HCT116 (cell line): Measurements from ENCODE around the gene CALCOCO2.

Source experiments
- CEBPB ChIP-seq: IDR thresholded peaks from 2 replicates; pipeline ENCODE4 v1.6.1; 2012; ENCODE audit warnings: low read depth
- EZH2 ChIP-seq: fragments of 200-600 bp; sonication (generic); IDR thresholded peaks from 2 replicates; pipeline ENCODE4 v1.6.1; 2017; ENCODE audit warnings: antibody characterized with exemption, mixed run types
- JUND ChIP-seq: IDR thresholded peaks from 2 replicates; pipeline ENCODE4 v1.6.1; 2012
- POLR2A ChIP-seq: IDR thresholded peaks from 2 replicates; pipeline ENCODE4 v1.7.0; 2011; ENCODE audit warnings: borderline replicate concordance; ENCODE audit not compliant: insufficient read depth, insufficient read length; ENCODE audit errors: extremely low read depth
- POLR2AphosphoS5 ChIP-seq: IDR thresholded peaks from 2 replicates; pipeline ENCODE4 v1.6.1; 2011; ENCODE audit warnings: mild to moderate bottlenecking, low read depth, low read length, moderate library complexity
- SIN3A ChIP-seq: IDR thresholded peaks from 2 replicates; pipeline ENCODE4 v1.6.1; 2012; ENCODE audit warnings: low read depth
- SP1 ChIP-seq: IDR thresholded peaks from 2 replicates; pipeline ENCODE4 v1.6.1; 2012; ENCODE audit warnings: low read depth
- TCF7L2 ChIP-seq: IDR thresholded peaks from 2 replicates; pipeline ENCODE4 v1.7.0; 2011; ENCODE audit warnings: borderline replicate concordance, inconsistent platforms; ENCODE audit not compliant: insufficient read depth, insufficient read length; ENCODE audit errors: extremely low read depth
- YY1 ChIP-seq: IDR thresholded peaks from 2 replicates; pipeline ENCODE4 v1.6.1; 2011; ENCODE audit warnings: low read length, low read depth, moderate library complexity, mild to moderate bottlenecking; ENCODE audit not compliant: insufficient replicate concordance; ENCODE audit errors: extremely low read depth
- TF ChIP-seq, protein P1 (sequence below), 3 experiments: fragments of 200-600 bp in 1 of 3; sonication (generic) in 1 of 3; IDR thresholded peaks in 2 of 3; conservative IDR thresholded peaks in 1 of 3; 2 replicates each; pipeline ENCODE4 v1.5.1; 2012 to 2017; ENCODE audit warnings: low read depth in 2 of 3, low read length in 2 of 3, antibody characterized with exemption in 1 of 3, borderline replicate concordance in 1 of 3, control low read depth in 1 of 3, mild to moderate bottlenecking in 1 of 3, mixed read lengths in 1 of 3, mixed run types in 1 of 3, moderate library complexity in 1 of 3; ENCODE audit not compliant: insufficient read depth in 1 of 3
- TF ChIP-seq, protein P2 (sequence below): IDR thresholded peaks from 2 replicates; pipeline ENCODE4 v1.6.1; 2012
- TF ChIP-seq, protein P3 (sequence below): IDR thresholded peaks from 2 replicates; pipeline ENCODE4 v1.6.1; 2012; ENCODE audit warnings: low read depth

DNA sequence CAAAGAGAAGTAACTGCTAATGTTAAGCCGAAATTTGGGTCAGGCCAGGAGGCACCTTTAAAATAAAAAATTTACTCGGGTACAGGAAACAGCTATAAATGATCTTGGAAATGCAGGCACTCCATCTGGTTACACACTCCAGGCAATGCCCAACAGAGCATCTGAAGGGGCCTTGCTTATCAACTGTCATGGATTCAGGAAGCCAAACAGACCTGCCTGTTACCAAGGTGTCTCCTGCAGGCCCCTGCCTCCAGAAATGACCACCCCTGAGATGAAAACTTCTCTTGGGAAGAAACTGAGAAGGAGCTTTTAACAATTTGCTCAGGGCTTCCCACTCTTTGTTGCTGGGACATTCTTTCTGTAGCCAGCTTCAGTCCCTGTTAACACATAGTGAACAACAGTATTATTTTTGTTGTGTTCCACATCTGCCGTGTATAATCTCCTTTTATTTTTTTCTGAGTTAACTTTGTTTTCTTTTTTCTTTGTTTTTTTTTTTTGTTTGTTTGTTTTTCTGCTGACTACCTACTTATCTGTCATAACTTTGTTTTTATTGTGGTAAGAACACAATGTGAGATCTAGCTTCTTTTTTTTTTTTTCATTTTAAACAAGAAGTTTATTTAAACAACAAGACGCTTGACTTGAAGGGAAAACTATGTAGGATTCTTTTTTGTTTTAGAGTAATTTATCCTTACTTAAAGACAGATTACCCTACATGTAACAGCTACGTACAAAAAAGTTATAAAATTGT lies 43.0 kb downstream of the CALCOCO2 start:
- TF ChIP-seq, protein P1, sequence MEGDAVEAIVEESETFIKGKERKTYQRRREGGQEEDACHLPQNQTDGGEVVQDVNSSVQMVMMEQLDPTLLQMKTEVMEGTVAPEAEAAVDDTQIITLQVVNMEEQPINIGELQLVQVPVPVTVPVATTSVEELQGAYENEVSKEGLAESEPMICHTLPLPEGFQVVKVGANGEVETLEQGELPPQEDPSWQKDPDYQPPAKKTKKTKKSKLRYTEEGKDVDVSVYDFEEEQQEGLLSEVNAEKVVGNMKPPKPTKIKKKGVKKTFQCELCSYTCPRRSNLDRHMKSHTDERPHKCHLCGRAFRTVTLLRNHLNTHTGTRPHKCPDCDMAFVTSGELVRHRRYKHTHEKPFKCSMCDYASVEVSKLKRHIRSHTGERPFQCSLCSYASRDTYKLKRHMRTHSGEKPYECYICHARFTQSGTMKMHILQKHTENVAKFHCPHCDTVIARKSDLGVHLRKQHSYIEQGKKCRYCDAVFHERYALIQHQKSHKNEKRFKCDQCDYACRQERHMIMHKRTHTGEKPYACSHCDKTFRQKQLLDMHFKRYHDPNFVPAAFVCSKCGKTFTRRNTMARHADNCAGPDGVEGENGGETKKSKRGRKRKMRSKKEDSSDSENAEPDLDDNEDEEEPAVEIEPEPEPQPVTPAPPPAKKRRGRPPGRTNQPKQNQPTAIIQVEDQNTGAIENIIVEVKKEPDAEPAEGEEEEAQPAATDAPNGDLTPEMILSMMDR (IDR thresholded peaks at IDR 0.05 in 2 of 3, conservative IDR thresholded peaks at IDR 0.05 in 1 of 3; ENCODE audit: borderline replicate concordance in 1 of 3, insufficient read depth in 1 of 3, low read depth in 2 of 3, low read length in 2 of 3): no peak
- TF ChIP-seq JUND (no peak), POLR2AphosphoS5 (no peak), YY1 (no peak), SIN3A (no peak), EZH2 (no peak), SP1 (no peak), CEBPB (no peak), TCF7L2 (no peak), POLR2A (no peak)
- TF ChIP-seq, protein P2, sequence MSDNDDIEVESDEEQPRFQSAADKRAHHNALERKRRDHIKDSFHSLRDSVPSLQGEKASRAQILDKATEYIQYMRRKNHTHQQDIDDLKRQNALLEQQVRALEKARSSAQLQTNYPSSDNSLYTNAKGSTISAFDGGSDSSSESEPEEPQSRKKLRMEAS: no peak
- TF ChIP-seq, protein P3, sequence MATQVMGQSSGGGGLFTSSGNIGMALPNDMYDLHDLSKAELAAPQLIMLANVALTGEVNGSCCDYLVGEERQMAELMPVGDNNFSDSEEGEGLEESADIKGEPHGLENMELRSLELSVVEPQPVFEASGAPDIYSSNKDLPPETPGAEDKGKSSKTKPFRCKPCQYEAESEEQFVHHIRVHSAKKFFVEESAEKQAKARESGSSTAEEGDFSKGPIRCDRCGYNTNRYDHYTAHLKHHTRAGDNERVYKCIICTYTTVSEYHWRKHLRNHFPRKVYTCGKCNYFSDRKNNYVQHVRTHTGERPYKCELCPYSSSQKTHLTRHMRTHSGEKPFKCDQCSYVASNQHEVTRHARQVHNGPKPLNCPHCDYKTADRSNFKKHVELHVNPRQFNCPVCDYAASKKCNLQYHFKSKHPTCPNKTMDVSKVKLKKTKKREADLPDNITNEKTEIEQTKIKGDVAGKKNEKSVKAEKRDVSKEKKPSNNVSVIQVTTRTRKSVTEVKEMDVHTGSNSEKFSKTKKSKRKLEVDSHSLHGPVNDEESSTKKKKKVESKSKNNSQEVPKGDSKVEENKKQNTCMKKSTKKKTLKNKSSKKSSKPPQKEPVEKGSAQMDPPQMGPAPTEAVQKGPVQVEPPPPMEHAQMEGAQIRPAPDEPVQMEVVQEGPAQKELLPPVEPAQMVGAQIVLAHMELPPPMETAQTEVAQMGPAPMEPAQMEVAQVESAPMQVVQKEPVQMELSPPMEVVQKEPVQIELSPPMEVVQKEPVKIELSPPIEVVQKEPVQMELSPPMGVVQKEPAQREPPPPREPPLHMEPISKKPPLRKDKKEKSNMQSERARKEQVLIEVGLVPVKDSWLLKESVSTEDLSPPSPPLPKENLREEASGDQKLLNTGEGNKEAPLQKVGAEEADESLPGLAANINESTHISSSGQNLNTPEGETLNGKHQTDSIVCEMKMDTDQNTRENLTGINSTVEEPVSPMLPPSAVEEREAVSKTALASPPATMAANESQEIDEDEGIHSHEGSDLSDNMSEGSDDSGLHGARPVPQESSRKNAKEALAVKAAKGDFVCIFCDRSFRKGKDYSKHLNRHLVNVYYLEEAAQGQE: no peak
